ENCODE measurements around the gene CFLAR. TPM values are rescaled to one million over a fixed set of nuclear protein-coding genes. Genes with fewer than 3 reads are reported as not detected.

CFLAR gene
- total RNA-seq, 4 donors from 2014 or later: 239 to 412 (median 326) TPM

GRCh38 chr2:201218780-201219179 lies 102.8 kb downstream of the CFLAR start:
- no peak for TF ChIP-seq CTCF (IDR thresholded peaks at IDR 0.05; ENCODE audit: low read depth)

- no peak for TF ChIP-seq CTCF (IDR thresholded peaks at IDR 0.05; ENCODE audit: low read depth)
Observed at GRCh38 chr2:201219328-201220096, 103.5 kb downstream of the CFLAR start.

- no peak for TF ChIP-seq CTCF (IDR thresholded peaks at IDR 0.05; ENCODE audit: low read depth)
Observed at GRCh38 chr2:201220102-201220570, 104.2 kb downstream of the CFLAR start.

- TF ChIP-seq CTCF (IDR thresholded peaks at IDR 0.05; ENCODE audit: low read depth): no peak
Observed at GRCh38 chr2:201223089-201224073, 107.4 kb downstream of the CFLAR start.

Small RNA genes lying within 50 kb of the gene (small RNA-seq; reads per million reads assigned to genes)
- not detected for gene AC007283.2
- not detected for gene MTND4LP13
- gene RNU6-1206P: not detected
- gene RNU7-45P: not detected

Other genes with a start within 250 kb of the CFLAR start
- gene PPIL3, start 227.1 kb upstream of the CFLAR start, total RNA-seq: 10 to 100 TPM; 13.6 to 34.6 (median 28.0) TPM
- 10 to 100 TPM; 10.8 to 27.6 (median 13.9) TPM for gene NIF3L1, start 226.8 kb upstream of the CFLAR start, total RNA-seq
- 10 to 100 TPM; 22.0 to 35.1 (median 24.7) TPM for gene ORC2, start 152.5 kb upstream of the CFLAR start, total RNA-seq
- gene HYCC2, start 44.5 kb upstream of the CFLAR start, total RNA-seq: 10 to 100 TPM; 30.5 to 47.1 (median 35.9) TPM
- 10 to 100 TPM; 37.9 to 84.0 (median 41.4) TPM for gene NDUFB3, start 44.2 kb upstream of the CFLAR start, total RNA-seq
- gene CASP10, start 67.0 kb downstream of the CFLAR start, total RNA-seq: 10 to 100 TPM; 17.8 to 26.5 (median 20.8) TPM
- 10 to 100 TPM; 17.3 to 34.8 (median 22.7) TPM for gene CASP8, start 144.4 kb downstream of the CFLAR start, total RNA-seq
- 1 to 10 TPM in 3 of 4 donors, under 1 TPM in 1; 0.68 to 4.7 (median 1.9) TPM for gene FLACC1, start 241.2 kb downstream of the CFLAR start, total RNA-seq